GM19452 (cell line): ENCODE measurements around the gene GATA2.

Source experiments
- ATAC-seq: cut with Tn5 transposase; IDR thresholded peaks from one replicate; pipeline ENCODE4 v1.9.1; 2021; ENCODE audit not compliant: unreplicated experiment

The GATA2 gene

GRCh38 chr3:128476659-128477058 lies 16.3 kb downstream of the GATA2 start:
- ATAC-seq: no peak

DNA sequence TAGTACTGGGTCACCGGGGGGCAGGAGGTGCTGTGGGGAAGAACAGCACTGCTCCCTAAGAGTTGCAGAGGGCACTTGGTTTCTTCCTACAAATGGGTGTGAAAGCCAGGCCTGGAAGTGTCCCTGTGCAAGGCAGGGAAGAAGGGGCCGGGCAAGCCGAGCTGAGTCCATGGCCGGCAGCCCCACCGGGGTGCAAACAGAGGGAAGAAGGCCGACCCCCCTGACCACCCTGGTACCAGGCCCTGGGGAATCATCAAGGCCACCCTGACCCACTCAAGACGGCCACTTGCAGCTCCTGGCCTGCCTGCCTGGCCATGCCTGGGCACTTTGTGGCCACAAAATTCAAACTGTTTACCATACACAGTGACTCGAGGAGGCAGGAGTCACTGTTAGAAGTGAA lies 17.6 kb downstream of the GATA2 start:
- no peak for ATAC-seq

- no peak for ATAC-seq
These were observed 19.3 kb downstream of the GATA2 start for GRCh38 chr3:128473737-128474136.

DNA sequence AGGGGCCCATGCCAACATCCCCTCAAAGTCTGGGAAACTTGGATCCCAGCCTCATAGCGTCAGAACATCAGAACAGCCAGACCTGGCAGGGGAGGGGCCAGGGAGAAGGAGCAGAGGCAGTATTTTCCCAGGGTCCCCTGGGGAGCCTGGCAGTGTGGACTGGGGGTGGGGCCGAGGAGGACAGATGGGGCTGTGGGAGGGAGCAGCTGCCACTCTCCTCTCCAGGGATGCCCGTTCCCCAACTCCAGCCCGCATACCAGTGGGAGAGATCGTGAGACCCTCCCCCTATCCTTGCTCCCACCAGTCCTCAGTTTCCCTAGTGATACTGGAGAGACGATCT lies 19.9 kb downstream of the GATA2 start:
- no peak for ATAC-seq

DNA sequence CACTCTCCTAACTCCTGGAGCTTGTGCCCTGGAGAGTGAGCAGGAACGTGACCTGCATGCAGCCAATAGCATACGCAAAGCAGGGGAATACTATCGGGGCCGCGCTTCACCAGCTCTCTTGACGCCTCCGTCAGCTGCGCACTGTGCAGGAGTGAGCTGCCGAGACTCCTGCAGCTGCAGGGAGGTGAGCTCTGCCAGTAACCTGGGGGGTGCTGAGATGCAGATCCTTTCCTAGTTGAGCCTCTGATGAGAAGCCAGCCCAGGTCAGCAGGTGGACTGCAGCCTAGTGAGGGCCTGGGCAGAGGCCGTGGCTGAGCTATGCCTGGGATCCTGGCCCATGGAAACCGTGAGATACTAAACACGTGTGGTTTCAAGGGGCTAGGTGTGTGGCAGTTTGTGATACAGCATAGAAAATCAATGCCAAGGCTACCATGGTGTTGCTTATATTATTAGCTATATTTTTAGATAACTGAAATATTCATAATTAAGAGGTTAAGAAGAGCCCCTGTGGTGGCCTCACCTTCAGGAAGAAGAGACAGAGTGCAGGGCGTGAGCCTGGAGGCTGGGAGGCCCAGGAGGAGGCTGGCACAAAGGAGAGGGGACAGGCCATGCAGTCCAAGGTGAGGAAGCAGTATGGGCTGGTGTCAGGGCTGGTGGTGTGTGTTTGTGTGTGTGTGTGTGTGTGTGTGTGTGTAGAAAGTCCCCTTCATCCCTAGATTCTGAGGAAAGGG lies 20.4 kb downstream of the GATA2 start:
- no peak for ATAC-seq

DNA sequence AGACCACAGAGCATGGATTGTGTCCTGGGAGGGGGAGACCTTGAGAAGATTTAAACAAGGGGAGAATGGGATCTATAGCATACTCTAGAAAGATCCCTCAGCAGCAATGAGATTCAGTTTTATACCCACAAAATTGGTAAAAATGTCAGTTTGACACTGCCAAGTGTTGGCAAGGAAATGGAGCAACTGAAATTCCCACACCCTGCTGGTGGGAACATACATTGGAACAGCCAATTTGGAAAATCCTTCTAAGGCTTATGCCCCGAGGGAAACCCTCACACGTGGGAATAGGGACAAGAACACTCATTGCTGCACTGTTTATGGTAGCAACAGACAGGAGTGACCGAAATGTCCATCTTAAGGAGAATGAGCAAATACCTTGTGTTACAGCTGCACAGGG lies 21.3 kb downstream of the GATA2 start:
- ATAC-seq: no peak

DNA sequence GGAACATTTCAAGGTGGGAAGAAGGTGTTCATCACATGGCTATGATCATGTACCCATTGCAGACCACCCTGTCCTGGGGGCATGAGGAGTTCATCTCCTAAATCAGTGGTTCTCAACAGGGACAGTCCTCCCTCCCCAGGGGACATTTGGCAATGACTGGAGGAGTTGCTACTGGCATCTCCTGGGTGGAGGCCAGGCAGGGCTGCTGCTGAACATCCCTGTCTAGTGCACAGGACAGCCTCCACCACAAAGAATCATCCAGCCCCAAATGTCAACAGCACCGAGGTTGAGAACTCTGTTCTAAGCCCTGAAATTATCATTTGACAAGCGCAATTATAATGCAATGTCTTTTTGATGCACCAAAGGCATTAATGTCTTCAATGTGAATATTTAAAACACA lies 21.9 kb downstream of the GATA2 start:
- no peak for ATAC-seq

DNA sequence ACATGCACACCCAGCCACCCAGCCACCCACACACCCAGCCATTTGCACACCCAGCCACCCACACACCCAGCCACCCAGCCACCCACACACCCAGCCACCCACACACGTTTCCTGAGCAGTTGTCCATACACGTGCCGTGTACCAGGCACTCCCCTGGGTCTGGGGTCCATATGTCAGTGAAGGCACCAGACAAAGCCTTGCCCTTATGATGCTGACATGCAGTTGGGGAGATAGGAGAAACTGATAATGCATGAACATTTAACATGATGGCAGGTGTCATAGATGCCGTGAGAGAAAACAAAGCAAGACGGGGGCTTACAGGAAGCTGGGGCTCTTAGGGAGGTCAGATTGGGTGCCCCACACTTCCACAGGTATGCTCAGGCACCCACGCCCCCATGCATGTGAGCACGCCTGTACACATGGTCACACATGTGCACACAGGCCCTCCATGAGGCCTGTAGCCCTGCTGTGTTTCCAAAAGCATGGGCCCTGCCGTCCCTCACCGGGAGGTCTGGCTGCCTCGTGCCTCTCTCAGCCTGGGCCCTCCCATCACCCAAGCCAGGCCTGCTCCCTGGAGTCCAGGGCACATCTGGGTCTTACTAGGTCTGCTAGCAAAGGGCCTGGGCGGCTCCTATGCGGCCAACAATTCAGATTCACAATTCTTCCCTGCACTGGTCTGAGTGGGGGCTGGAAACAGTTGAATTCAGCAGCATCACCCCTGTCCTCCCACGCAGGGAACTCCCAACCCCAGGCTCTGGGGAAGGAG lies 22.7 kb downstream of the GATA2 start:
- no peak for ATAC-seq

GRCh38 chr3:128469556-128469955 lies 23.4 kb downstream of the GATA2 start:
- ATAC-seq: no peak

DNA sequence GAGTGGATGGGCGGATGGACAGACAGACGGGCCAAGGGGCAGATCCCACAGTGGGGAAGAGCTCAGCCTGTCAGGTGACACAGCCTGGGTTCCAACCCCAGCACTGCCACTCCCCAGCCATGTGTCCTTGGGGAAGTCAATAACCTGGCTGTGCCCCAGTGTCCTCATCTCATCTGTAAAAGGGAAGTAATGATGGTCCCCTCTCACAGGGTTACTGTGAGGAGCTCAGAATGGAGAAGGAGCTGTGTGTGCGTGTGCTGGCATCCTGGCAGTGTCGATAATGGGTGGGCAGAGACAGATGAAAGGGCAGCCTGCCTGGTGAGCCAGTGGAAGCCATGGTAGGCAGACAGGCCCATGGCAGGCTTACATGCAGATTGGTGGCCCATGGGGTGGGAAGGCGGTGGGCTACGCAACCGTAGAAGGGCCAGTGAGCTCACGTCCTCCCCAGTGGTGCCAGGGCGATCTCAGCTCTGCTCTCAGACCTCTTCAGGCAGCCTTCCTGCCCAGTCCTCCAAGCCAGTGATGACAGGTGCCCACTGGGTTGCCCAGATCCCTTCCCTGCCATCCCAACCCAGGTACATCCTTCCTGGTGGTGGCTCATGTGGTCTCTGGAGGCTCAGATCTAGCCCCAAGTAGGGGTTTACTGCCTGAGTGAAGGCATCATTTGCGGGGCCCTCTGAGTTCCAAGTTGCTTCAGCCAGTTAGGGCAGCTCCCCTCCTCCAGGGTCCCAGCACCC lies 24.0 kb downstream of the GATA2 start:
- no peak for ATAC-seq

DNA sequence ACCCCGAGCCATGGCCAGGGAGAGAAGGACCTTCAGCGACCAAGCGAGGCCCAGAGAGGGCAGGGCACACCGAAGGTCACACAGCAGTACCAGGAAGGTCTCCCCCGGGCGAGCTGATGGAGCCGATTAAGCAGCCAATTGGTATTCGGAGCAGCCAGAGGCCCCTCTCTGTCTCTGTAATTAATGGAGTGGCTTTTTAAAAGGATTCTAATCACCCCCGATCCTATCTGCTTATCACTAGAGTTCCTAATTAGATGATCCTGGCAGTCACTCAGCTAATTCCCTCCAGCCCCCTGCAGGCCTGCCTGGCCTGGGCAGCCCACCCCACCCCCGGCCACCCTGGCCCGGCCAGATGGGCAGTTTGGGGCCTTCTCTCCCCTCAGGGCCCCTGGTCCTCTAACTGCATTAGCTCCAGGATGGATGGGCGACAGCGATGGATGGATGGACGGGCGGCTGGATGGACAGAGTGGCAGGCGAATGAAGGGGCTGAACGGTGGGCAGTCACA lies 24.7 kb downstream of the GATA2 start:
- no peak for ATAC-seq

DNA sequence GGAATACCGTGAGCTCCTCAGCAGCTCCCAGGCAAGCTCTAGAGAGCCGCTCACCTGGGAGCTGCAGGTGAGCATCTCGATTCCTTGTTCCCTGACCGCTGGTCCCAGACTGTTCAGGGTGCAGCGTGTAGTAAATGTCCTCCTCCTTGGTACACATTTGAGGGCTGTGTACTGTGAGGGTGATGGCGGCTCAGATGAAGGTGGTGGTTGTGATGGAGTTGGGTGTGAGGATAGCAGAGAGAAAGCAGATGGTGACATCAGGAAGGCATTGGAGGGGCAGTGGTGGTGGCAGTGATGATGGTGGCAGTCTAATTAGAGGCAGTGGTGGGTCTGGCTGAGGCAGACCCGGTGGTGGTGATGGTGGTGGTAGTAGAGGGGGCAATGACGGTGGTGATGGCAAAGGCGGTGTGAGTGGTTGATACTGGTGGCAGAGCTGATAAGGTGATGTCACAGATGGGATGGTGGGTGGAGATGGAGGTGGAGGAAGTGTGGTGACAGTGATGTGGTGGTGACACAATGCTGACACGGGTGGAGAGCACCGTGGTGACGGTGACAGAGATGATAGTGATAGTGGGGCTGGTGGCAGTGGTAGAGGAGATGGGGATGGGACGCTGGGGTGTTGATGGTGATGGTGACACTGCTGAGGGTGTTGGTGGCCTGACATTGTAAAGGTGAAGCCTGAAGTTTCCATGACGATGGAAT lies 26.0 kb downstream of the GATA2 start, which contains the start of gene DNAJB8:
Gene DNAJB8, minus strand, starts transcription at position 51 of the 702 bp plus-strand sequence. CDS start 3,645 bp downstream, outside the sequence.
- no peak for ATAC-seq

- ATAC-seq: no peak
These were observed 28.3 kb downstream of the GATA2 start for GRCh38 chr3:128464702-128465101.

DNA sequence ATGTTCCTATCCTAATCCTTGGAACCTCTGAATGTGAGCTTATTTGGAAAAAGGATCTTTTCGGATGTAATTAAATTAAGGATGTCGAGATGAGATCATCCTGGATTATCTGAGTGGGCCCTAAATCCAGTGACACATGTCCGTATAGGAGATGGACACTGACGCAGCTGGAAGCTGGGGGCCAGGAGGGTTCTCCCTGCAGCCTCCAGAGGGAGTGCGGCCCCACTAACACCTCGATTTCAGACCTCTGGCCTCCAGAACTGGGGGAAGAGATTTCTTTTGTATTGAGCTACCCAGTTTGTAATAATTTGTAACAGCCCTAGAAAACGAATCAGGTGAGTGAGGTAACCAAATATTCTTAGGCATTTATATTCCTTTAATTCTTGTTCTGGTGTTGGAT lies 28.8 kb downstream of the GATA2 start:
- no peak for ATAC-seq

- no peak for ATAC-seq
These were observed 29.2 kb downstream of the GATA2 start for GRCh38 chr3:128463771-128464170.

DNA sequence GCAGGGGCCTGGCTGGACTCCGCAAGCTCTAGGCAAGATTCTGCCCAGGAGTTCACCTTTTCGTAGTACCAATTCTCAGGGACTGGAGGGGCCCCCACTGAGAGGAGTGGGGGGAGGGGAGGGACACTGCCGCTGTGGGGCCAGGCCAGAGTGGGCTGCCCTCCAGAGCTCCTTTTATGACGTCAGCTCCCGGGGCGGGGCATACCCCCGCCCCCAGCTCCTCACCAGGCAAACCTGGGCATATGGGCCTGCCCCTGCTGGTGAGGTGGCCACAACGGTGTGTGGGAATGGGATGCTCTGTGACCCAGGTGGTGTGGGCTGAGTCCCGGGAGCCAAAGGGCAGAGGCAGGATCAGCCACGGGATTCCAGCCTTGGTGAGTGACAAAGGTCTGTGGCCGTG lies 29.6 kb downstream of the GATA2 start:
- ATAC-seq: no peak

DNA sequence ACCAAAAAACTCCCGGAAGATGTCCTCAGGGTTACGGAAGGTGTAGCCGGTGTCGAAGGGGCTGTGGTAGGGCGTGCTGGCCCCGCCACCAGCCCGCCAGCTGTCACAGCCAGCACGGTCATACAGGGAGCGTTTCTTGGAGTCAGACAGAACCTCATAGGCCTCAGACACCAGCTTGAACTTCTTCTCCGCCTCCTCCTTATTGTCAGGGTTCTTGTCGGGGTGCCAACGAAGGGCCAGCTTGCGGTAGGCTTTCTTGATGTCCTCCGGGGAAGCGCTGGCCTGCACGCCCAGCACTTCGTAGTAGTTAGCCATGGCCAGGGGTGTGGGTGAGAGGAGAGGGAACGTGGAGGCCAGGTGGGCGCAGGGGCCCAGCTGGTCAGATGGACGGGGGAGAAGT lies 30.1 kb downstream of the GATA2 start:
- ATAC-seq: no peak

GRCh38 chr3:128462341-128462910 lies 30.6 kb downstream of the GATA2 start:
- ATAC-seq: no peak

GRCh38 chr3:128461731-128462130 lies 31.3 kb downstream of the GATA2 start:
- ATAC-seq: no peak

- ATAC-seq: no peak
These were observed 33.6 kb downstream of the GATA2 start for GRCh38 chr3:128459461-128459820.
